HEK293 (cell line): ENCODE measurements around the gene ATP13A2.

ENCODE experiments used
- CTCF ChIA-PET: fragments of 350-600 bp; formaldehyde crosslinking; extraction: SDS; loops from one replicate; lab custom pipeline; 2021; ENCODE audit warnings: antibody characterized with exemption; lab: Yijun Ruan, JAX
- POLR2A ChIA-PET: fragments of 300-600 bp; formaldehyde crosslinking; extraction: SDS; loops from one replicate; lab custom pipeline; 2020; ENCODE audit warnings: antibody characterized with exemption, inconsistent platforms; lab: Yijun Ruan, JAX
- H3K27ac ChIP-seq: fragments of 200-500 bp; sonication (Bioruptor generic); 2 replicates; pipeline ENCODE4 v1.5.1; 2014; ENCODE audit warnings: low read depth, low read length, control low read depth, inconsistent platforms; ENCODE audit errors: extremely low read depth
- H3K36me3 ChIP-seq, 2 experiments: fragments of 200-500 bp in 1 of 2; sonication (Bioruptor generic) in 1 of 2; 1 replicate in 1 of 2; 2 replicates in 1 of 2; pipeline ENCODE4 v1.5.1; 2014 to 2017; ENCODE audit warnings: inconsistent platforms in 2 of 2, low read length in 2 of 2; ENCODE audit not compliant: control insufficient read depth in 2 of 2, insufficient read depth in 1 of 2
- H3K4me1 ChIP-seq: fragments of 200-500 bp; sonication (Bioruptor generic); 2 replicates; pipeline ENCODE4 v1.5.1; 2014; ENCODE audit warnings: mild to moderate bottlenecking, low read length, inconsistent platforms; ENCODE audit not compliant: control insufficient read depth, insufficient read depth
- H3K4me3 ChIP-seq: 2 replicates; pipeline ENCODE4 v1.5.1; 2011; ENCODE audit warnings: low read depth, mild to moderate bottlenecking, control low read depth, low read length, moderate library complexity
- H3K9me3 ChIP-seq: fragments of 200-500 bp; sonication (Bioruptor generic); 2 replicates; pipeline ENCODE4 v1.5.1; 2014; ENCODE audit warnings: low read depth, low read length, inconsistent platforms; ENCODE audit not compliant: control insufficient read depth, insufficient read depth
- BCL6B ChIP-seq: fragments of 450-650 bp; formaldehyde crosslinking; IDR thresholded peaks from 2 replicates; pipeline ENCODE4 v1.5.1; 2017; ENCODE audit warnings: missing biosample characterization, missing genetic modification characterization
- GLIS1 ChIP-seq: fragments of 450-650 bp; formaldehyde crosslinking; IDR thresholded peaks from 2 replicates; pipeline ENCODE4 v1.5.1; 2016; ENCODE audit warnings: missing biosample characterization, missing genetic modification characterization
- GLIS2 ChIP-seq: fragments of 450-650 bp; formaldehyde crosslinking; IDR thresholded peaks from 2 replicates; pipeline ENCODE4 v1.5.1; 2016; ENCODE audit warnings: missing biosample characterization, missing genetic modification characterization
- KLF17 ChIP-seq: fragments of 450-650 bp; formaldehyde crosslinking; IDR thresholded peaks from 2 replicates; pipeline ENCODE4 v1.5.1; 2016; ENCODE audit warnings: missing biosample characterization, missing genetic modification characterization
- KLF7 ChIP-seq: fragments of 450-650 bp; formaldehyde crosslinking; IDR thresholded peaks from 2 replicates; pipeline ENCODE4 v1.5.1; 2016; ENCODE audit warnings: missing biosample characterization, missing genetic modification characterization, borderline replicate concordance
- PRDM1 ChIP-seq: fragments of 450-650 bp; formaldehyde crosslinking; IDR thresholded peaks from 2 replicates; pipeline ENCODE4; 2016; ENCODE audit warnings: missing biosample characterization, missing genetic modification characterization
- SETDB1 ChIP-seq: IDR thresholded peaks from one replicate; pipeline ENCODE4 v1.6.1; 2017; ENCODE audit warnings: mild to moderate bottlenecking, low read length, moderate library complexity, mixed read lengths; ENCODE audit not compliant: insufficient read length
- SP2 ChIP-seq: fragments of 450-650 bp; formaldehyde crosslinking; IDR thresholded peaks from 2 replicates; pipeline ENCODE4 v1.5.1; 2016; ENCODE audit warnings: missing biosample characterization, missing genetic modification characterization
- YY2 ChIP-seq: fragments of 450-650 bp; formaldehyde crosslinking; IDR thresholded peaks from 2 replicates; pipeline ENCODE4 v1.5.1; 2016; ENCODE audit warnings: missing biosample characterization, missing genetic modification characterization
- ZFHX2 ChIP-seq: fragments of 450-650 bp; formaldehyde crosslinking; conservative IDR thresholded peaks from 2 replicates; pipeline ENCODE4 v1.5.1; 2016; ENCODE audit warnings: missing biosample characterization, missing genetic modification characterization
- ZIC2 ChIP-seq: fragments of 450-650 bp; formaldehyde crosslinking; IDR thresholded peaks from 2 replicates; pipeline ENCODE4 v1.5.1; 2016; ENCODE audit warnings: missing biosample characterization, missing genetic modification characterization
- ZNF10 ChIP-seq: fragments of 450-650 bp; formaldehyde crosslinking; IDR thresholded peaks from 2 replicates; pipeline ENCODE4 v1.5.1; 2017; ENCODE audit warnings: missing biosample characterization, missing genetic modification characterization
- ZNF121 ChIP-seq: fragments of 450-650 bp; formaldehyde crosslinking; IDR thresholded peaks from 2 replicates; pipeline ENCODE4 v1.5.1; 2016; ENCODE audit warnings: missing biosample characterization, missing genetic modification characterization
- ZNF2 ChIP-seq: fragments of 450-650 bp; formaldehyde crosslinking; IDR thresholded peaks from 2 replicates; pipeline ENCODE4 v1.5.1; 2016; ENCODE audit warnings: missing biosample characterization, missing genetic modification characterization
- ZNF211 ChIP-seq: fragments of 450-650 bp; formaldehyde crosslinking; IDR thresholded peaks from 2 replicates; pipeline ENCODE4 v1.5.1; 2016; ENCODE audit warnings: low read depth, missing biosample characterization, missing genetic modification characterization
- ZNF274 ChIP-seq, 2 experiments: fragments of 200-500 bp in 1 of 2; fragments of 450-650 bp in 1 of 2; sonication (Bioruptor generic) in 1 of 2; formaldehyde crosslinking in 1 of 2; IDR thresholded peaks; 2 replicates each; pipeline versions ENCODE4 v1.5.1 to v1.6.1; 2014 to 2016; ENCODE audit warnings: borderline replicate concordance in 1 of 2, inconsistent platforms in 1 of 2, low read length in 1 of 2, missing biosample characterization in 1 of 2, missing genetic modification characterization in 1 of 2
- ZNF398 ChIP-seq: fragments of 450-650 bp; formaldehyde crosslinking; IDR thresholded peaks from 2 replicates; pipeline ENCODE4 v1.5.1; 2017; ENCODE audit warnings: missing biosample characterization, missing genetic modification characterization
- ZNF433 ChIP-seq: fragments of 450-650 bp; formaldehyde crosslinking; IDR thresholded peaks from 2 replicates; pipeline ENCODE4 v1.5.1; 2016; ENCODE audit warnings: missing biosample characterization, missing genetic modification characterization, low read depth
- ZNF76 ChIP-seq: fragments of 450-650 bp; formaldehyde crosslinking; IDR thresholded peaks from 2 replicates; pipeline ENCODE4; 2016; ENCODE audit warnings: low read depth, missing biosample characterization, missing genetic modification characterization, borderline replicate concordance

ATP13A2 gene

GRCh38 chr1:16980473-16981268, 31.1 kb downstream of the ATP13A2 start, which contains the start of gene MFAP2 (continued):
- TF ChIP-seq ZNF121 (tag by site-specific recombination) (peak; percentile 85), SETDB1 (no peak)

GRCh38 chr1:16979475-16980327, 32.0 kb downstream of the ATP13A2 start:
- Histone ChIP-seq H3K27ac (peak overlapping the region; percentile 31; the same call in 1 of the 2 replicates), H3K4me3 (peak overlapping the region; percentile 67)

GRCh38 chr1:16978567-16979474, 32.9 kb downstream of the ATP13A2 start:
- ChIA-PET POLR2A (interaction anchor here (0.8 to 5.3 kb wide), 2 partner anchors 8 to 12 kb away, joined by 3 to 23 read pairs; no protein-coding TSS in a partner anchor), CTCF (interaction anchor here (0.6 to 1.8 kb wide), 5 partner anchors 15 to 1343 kb away, joined by 3 to 4 read pairs (median 3); no protein-coding TSS in a partner anchor)
- Histone ChIP-seq H3K4me1 (no peaks in the 10 kb centered on the region), H3K4me3 (peak overlapping the region; percentile 67; the same call in 1 of the 2 replicates), H3K9me3 (no peaks in the 10 kb centered on the region), H3K36me3 (no peaks in the 10 kb centered on the region), H3K27ac (no peak overlapping the region; the same call in 1 of the 2 replicates)
- TF ChIP-seq ZNF433 (tag by site-specific recombination) (no peak), PRDM1 (peak; percentile 45), KLF7 (no peak), BCL6B (no peak), GLIS1 (tag by site-specific recombination) (peak; percentile 52), YY2 (tag by site-specific recombination) (no peak), ZNF398 (tag by site-specific recombination) (no peak), ZNF211 (no peak), SP2 (tag by site-specific recombination) (no peak), ZNF2 (no peak), KLF17 (no peak), GLIS2 (tag by site-specific recombination) (0 out of 2 replicates have a peak, but pooled peaks have one; percentile 8), ZNF76 (no peak), ZNF10 (no peak), ZIC2 (tag by site-specific recombination) (peak; percentile 65), ZNF274 (IDR thresholded peaks at IDR 0.05; ENCODE audit: low read length) (no peak), ZNF274 (tag by site-specific recombination; IDR thresholded peaks at IDR 0.05; ENCODE audit: borderline replicate concordance) (no peak)

More at GRCh38 chr1:16979475-16980327, 32.0 kb downstream of the ATP13A2 start:
- H3K9me3 ChIP-seq = no peaks in the 10 kb centered on the region
- 0 out of 2 replicates have a peak, but pooled peaks have one; percentile 7 for TF ChIP-seq ZFHX2 (tag by site-specific recombination)
- TF ChIP-seq ZNF398 (tag by site-specific recombination) = no peak
- TF ChIP-seq, all 188 proteins: peak for 1
- H3K4me1 ChIP-seq = no peaks in the 10 kb centered on the region
- ChIA-PET POLR2A (interaction anchor here (1.0 to 5.3 kb wide), 3 partner anchors 13 to 23 kb away, joined by 3 to 23 read pairs (median 4); no protein-coding TSS in a partner anchor), CTCF (interaction anchor here (0.7 to 1.8 kb wide), 3 partner anchors 16 to 66 kb away, joined by 3 to 4 read pairs (median 3); no protein-coding TSS in a partner anchor)
- H3K36me3 ChIP-seq = peaks cover 0 to 1% of the 10 kb centered on the region in 2 experiments; a peak in 1 of 3 replicates
